PC-9 (cell line): ENCODE results near the gene MPI. TPM values are rescaled to one million over a fixed set of nuclear protein-coding genes. Genes with fewer than 3 reads are reported as not detected.

Experiments
- BruUV-seq: library from RNA; stranded (reverse); fragments of 400-500 nt; replicated peaks from 2 replicates; lab custom pipeline; 2021; lab: Mats Ljungman, UMichigan
- CTCF ChIA-PET: fragments of 300-600 bp; sonication (Branson Sonifier 250); formaldehyde crosslinking; loops from one replicate; lab custom pipeline; 2022; ENCODE audit warnings: antibody characterized with exemption; lab: Charles Lee
- POLR2A ChIA-PET: fragments of 300-600 bp; sonication (Branson Sonifier 250); formaldehyde crosslinking; loops from one replicate; lab custom pipeline; 2022; ENCODE audit warnings: antibody characterized with exemption; ENCODE audit not compliant: unreplicated experiment; lab: Charles Lee
- DNase-seq, 2 experiments: peaks; one replicate each; pipeline versions ENCODE4 v3.0.0 to v3.0.0-alpha.2; 2015 to 2022; ENCODE audit warnings: mixed read lengths in 1 of 2
- H2AFZ ChIP-seq: fragments of 200-600 bp; sonication (generic); 2 replicates; pipeline ENCODE4 v1.8.1; 2017; ENCODE audit warnings: antibody characterized with exemption
- H3F3A ChIP-seq: fragments of 200-600 bp; sonication (generic); 2 replicates; pipeline ENCODE4 v1.8.1; 2017; ENCODE audit warnings: antibody characterized with exemption, mild to moderate bottlenecking, low read depth; ENCODE audit not compliant: insufficient read depth
- H3K27ac ChIP-seq: fragments of 200-600 bp; sonication (generic); 2 replicates; pipeline ENCODE4 v1.6.1; 2016; ENCODE audit warnings: mixed run types
- H3K27me3 ChIP-seq: fragments of 200-600 bp; sonication (generic); 2 replicates; pipeline ENCODE4 v1.6.1; 2016; ENCODE audit warnings: low read depth, mixed run types; ENCODE audit not compliant: insufficient read depth
- H3K36me3 ChIP-seq: fragments of 200-600 bp; sonication (generic); 2 replicates; pipeline ENCODE4 v1.6.1; 2016; ENCODE audit warnings: low read depth, mixed run types
- H3K4me1 ChIP-seq: fragments of 200-600 bp; sonication (generic); replicated peaks from 2 replicates; pipeline ENCODE4 v1.6.1; 2016; ENCODE audit warnings: mixed run types; ENCODE audit not compliant: insufficient read depth
- H3K4me2 ChIP-seq: fragments of 200-600 bp; sonication (generic); 2 replicates; pipeline ENCODE4 v1.6.1; 2017; ENCODE audit warnings: mixed run types
- H3K4me3 ChIP-seq: fragments of 200-600 bp; sonication (generic); 2 replicates; pipeline ENCODE4 v1.6.1; 2016; ENCODE audit warnings: mixed run types
- H3K79me2 ChIP-seq: fragments of 200-600 bp; sonication (generic); 2 replicates; pipeline ENCODE4 v1.6.1; 2017; ENCODE audit warnings: low read depth, mixed run types
- H3K9me2 ChIP-seq: fragments of 200-600 bp; sonication (generic); 2 replicates; pipeline ENCODE4 v1.8.1; 2017; ENCODE audit warnings: mild to moderate bottlenecking; ENCODE audit not compliant: insufficient read depth
- H3K9me3 ChIP-seq: fragments of 200-600 bp; sonication (generic); 2 replicates; pipeline ENCODE4 v1.8.1; 2016; ENCODE audit warnings: low read depth; ENCODE audit not compliant: insufficient read depth
- H4K20me1 ChIP-seq: fragments of 200-600 bp; sonication (generic); 2 replicates; pipeline ENCODE4 v1.8.1; 2017; ENCODE audit not compliant: insufficient read depth
- EZH2 ChIP-seq: fragments of 200-600 bp; sonication (generic); IDR thresholded peaks from 2 replicates; pipeline ENCODE4 v1.8.0; 2017; ENCODE audit warnings: antibody characterized with exemption, low read depth
- intact Hi-C: fragments of 100-400 bp; cut with micrococcal nuclease; formaldehyde crosslinking; loops from one replicate; pipeline ENCODE4 v1.10.0; 2022; ENCODE audit not compliant: unreplicated experiment
- microRNA-seq: library from miRNA; unstranded; fragments of <30 nt; microRNA quantifications from one replicate; pipeline ENCODE4 v1.2.0, GENCODE V29; 2021; ENCODE audit warnings: borderline number of aligned reads, borderline replicate concordance
- total RNA-seq: library from RNA; stranded (reverse); gene quantifications from 2 replicates; pipeline ENCODE4 v1.2.3, GENCODE V29; 2021
- TF ChIP-seq, protein P1 (sequence below): fragments of 200-600 bp; sonication (generic); conservative IDR thresholded peaks from 2 replicates; pipeline ENCODE4 v1.6.1; 2017; ENCODE audit warnings: mixed run types, antibody characterized with exemption, mild to moderate bottlenecking, moderate library complexity

MPI gene
- total RNA-seq, 1 experiment from 2014 or later, result 22.5 TPM

DNA sequence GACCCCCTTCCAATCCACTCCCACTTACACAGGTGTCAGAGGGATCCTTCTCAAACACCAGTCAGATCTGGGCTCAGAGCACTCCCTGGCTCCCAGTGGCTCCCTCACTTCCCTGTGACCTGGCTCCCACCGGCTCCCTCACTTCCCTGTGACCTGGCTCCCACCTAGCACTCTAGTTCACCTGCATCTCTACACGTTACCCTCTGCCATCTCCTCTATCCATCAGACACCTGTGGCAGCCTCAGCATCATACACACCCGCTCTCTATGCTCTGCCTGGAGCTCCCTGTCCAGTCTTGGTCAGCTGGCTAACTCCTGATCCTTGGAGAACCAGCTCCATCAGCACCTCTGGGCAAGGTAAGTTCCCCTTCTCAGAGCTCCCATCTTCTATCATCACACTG, 61.2 kb downstream of the MPI start:
- peak overlapping the region; percentile 43; the same call in 1 of the 2 replicates for H3K27ac ChIP-seq

More for the DNA sequence above, 61.2 kb downstream of the MPI start:
- intact Hi-C loops, result loop anchor here (2.0 to 10.0 kb wide), 2 partner anchors 316 to 576 kb away; no protein-coding TSS in a partner anchor
- Histone ChIP-seq H2AFZ (no peak overlapping the region), H3K9me2 (no peaks in the 10 kb centered on the region), H3K36me3 (no peaks in the 10 kb centered on the region), H4K20me1 (peaks cover 20% of the 10 kb centered on the region), H3K9me3 (no peaks in the 10 kb centered on the region), H3K4me3 (no peak overlapping the region), H3K4me1 (peaks cover 23% of the 10 kb centered on the region), H3K4me2 (no peak overlapping the region), H3K79me2 (peaks cover 25% of the 10 kb centered on the region), H3F3A (peaks cover 32% of the 10 kb centered on the region), H3K27me3 (no peaks in the 10 kb centered on the region)
- no peak for DNase-seq
- CTCF ChIA-PET, result interaction anchor here (0.6 to 1.9 kb wide), 8 partner anchors 37 to 330 kb away, joined by 3 to 11 read pairs (median 4); no protein-coding TSS in a partner anchor
- TF ChIP-seq, protein P1, sequence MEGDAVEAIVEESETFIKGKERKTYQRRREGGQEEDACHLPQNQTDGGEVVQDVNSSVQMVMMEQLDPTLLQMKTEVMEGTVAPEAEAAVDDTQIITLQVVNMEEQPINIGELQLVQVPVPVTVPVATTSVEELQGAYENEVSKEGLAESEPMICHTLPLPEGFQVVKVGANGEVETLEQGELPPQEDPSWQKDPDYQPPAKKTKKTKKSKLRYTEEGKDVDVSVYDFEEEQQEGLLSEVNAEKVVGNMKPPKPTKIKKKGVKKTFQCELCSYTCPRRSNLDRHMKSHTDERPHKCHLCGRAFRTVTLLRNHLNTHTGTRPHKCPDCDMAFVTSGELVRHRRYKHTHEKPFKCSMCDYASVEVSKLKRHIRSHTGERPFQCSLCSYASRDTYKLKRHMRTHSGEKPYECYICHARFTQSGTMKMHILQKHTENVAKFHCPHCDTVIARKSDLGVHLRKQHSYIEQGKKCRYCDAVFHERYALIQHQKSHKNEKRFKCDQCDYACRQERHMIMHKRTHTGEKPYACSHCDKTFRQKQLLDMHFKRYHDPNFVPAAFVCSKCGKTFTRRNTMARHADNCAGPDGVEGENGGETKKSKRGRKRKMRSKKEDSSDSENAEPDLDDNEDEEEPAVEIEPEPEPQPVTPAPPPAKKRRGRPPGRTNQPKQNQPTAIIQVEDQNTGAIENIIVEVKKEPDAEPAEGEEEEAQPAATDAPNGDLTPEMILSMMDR, result no peak
- TF ChIP-seq EZH2, result no peak
- POLR2A ChIA-PET, result interaction anchor here (0.5 kb wide), 2 partner anchors 44 to 357 kb away, joined by 4 to 5 read pairs; no protein-coding TSS in a partner anchor
- no TSS peak for BruUV-seq

Small RNAs within 50 kb of the gene (microRNA-seq; reads per million reads assigned to microRNA genes)
- gene MIR6882, result 2.0 reads per million

Other genes with a start within 250 kb of the MPI start
- gene EDC3, start 194.0 kb upstream of the MPI start, total RNA-seq, result 43.3 and 46.3 TPM in 2 replicates
- gene CYP1A1, start 164.5 kb upstream of the MPI start, total RNA-seq, result 0.33 and 0.39 TPM in 2 replicates
- gene CYP1A2, start 141.2 kb upstream of the MPI start, total RNA-seq, result not detected in 2 replicates
- 78.3 TPM in 2 replicates for gene CSK, start 108.0 kb upstream of the MPI start, total RNA-seq
- not detected in 2 replicates for gene LMAN1L, start 77.2 kb upstream of the MPI start, total RNA-seq
- not detected in 2 replicates for gene CPLX3, start 63.4 kb upstream of the MPI start, total RNA-seq
- gene ULK3, start 46.9 kb upstream of the MPI start, total RNA-seq, result 30.2 and 46.6 TPM in 2 replicates
- gene SCAMP2, start 16.7 kb upstream of the MPI start, total RNA-seq, result 84.6 and 87.4 TPM in 2 replicates
- 41.8 and 45.5 TPM in 2 replicates for gene FAM219B, start 16.8 kb downstream of the MPI start, total RNA-seq
- 177 and 247 TPM in 2 replicates for gene COX5A, start 48.0 kb downstream of the MPI start, total RNA-seq
- gene RPP25, start 66.7 kb downstream of the MPI start, total RNA-seq, result 14.9 and 19.6 TPM in 2 replicates
- 17.9 and 19.7 TPM in 2 replicates for gene SCAMP5, start 105.5 kb downstream of the MPI start, total RNA-seq
- gene PPCDC, start 133.5 kb downstream of the MPI start, total RNA-seq, result 23.7 and 24.4 TPM in 2 replicates